GM21619 (cell line): ENCODE measurements around the gene PEAK1.

Experiments
- ATAC-seq: cut with Tn5 transposase; IDR thresholded peaks from one replicate; pipeline ENCODE4 v1.9.1; 2021; ENCODE audit not compliant: unreplicated experiment

The PEAK1 gene, protein sequence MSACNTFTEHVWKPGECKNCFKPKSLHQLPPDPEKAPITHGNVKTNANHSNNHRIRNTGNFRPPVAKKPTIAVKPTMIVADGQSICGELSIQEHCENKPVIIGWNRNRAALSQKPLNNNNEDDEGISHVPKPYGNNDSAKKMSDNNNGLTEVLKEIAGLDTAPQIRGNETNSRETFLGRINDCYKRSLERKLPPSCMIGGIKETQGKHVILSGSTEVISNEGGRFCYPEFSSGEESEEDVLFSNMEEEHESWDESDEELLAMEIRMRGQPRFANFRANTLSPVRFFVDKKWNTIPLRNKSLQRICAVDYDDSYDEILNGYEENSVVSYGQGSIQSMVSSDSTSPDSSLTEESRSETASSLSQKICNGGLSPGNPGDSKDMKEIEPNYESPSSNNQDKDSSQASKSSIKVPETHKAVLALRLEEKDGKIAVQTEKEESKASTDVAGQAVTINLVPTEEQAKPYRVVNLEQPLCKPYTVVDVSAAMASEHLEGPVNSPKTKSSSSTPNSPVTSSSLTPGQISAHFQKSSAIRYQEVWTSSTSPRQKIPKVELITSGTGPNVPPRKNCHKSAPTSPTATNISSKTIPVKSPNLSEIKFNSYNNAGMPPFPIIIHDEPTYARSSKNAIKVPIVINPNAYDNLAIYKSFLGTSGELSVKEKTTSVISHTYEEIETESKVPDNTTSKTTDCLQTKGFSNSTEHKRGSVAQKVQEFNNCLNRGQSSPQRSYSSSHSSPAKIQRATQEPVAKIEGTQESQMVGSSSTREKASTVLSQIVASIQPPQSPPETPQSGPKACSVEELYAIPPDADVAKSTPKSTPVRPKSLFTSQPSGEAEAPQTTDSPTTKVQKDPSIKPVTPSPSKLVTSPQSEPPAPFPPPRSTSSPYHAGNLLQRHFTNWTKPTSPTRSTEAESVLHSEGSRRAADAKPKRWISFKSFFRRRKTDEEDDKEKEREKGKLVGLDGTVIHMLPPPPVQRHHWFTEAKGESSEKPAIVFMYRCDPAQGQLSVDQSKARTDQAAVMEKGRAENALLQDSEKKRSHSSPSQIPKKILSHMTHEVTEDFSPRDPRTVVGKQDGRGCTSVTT (N-terminal part only)

GRCh38 chr15:77419836-77420609 is at the start of gene PEAK1:
Gene PEAK1 (minus strand): TSS chr15:77420104. CDS start chr15:77181926, 238,178 bp downstream.
- ATAC-seq = peak; percentile 81

- ATAC-seq = no peak
Measured at GRCh38 chr15:77468896-77469295, 49.0 kb upstream of the PEAK1 start.

- no peak for ATAC-seq
Measured at GRCh38 chr15:77466521-77466920, 46.6 kb upstream of the PEAK1 start.

GRCh38 chr15:77464129-77464865 is 44.4 kb upstream of the PEAK1 start:
- no peak for ATAC-seq

GRCh38 chr15:77461486-77461885 is 41.6 kb upstream of the PEAK1 start:
- ATAC-seq = no peak

DNA sequence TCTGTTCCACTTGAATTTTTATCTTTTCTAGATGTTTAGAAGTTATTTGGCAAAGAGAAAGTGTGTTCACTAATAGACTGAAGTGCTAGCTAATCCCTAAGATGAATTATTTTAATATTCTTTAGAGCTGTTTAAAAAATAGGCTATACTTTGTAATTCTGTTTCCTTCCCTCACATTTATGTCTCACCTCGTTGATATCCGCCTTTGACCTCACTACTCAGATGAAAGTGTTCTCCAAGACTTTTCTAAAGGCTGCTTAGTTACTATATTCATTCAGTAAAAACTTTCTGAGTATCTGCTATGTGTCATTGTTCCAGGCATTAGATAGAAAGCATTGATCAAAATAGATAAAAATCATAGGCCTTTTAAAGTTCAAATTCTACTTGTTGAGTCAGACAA is 39.1 kb upstream of the PEAK1 start:
- no peak for ATAC-seq

GRCh38 chr15:77457905-77458265 is 38.0 kb upstream of the PEAK1 start:
- ATAC-seq = no peak

- ATAC-seq = no peak
Measured at GRCh38 chr15:77457191-77457904, 37.4 kb upstream of the PEAK1 start.

DNA sequence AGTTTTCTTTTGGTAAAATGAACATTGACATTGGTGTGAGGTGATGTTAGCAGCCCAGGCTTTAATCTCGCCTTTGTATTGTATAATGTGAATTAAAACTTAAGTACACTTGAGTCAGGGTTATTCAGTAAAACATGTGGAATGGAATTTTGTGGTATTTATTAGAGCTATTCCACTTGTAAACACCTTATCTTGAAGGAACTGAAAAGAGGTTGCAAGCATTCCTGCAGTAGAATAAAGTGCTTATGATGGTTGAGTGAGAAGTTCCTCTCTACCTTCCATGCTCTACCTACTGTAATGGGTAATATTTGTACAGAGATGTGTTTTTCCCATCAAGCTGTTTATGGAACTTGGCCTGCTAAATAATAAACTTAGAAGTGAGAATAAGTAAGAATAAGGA is 36.8 kb upstream of the PEAK1 start:
- ATAC-seq = no peak

GRCh38 chr15:77455696-77456321 is 35.9 kb upstream of the PEAK1 start:
- no peak for ATAC-seq

GRCh38 chr15:77454951-77455350 is 35.0 kb upstream of the PEAK1 start:
- ATAC-seq = no peak

DNA sequence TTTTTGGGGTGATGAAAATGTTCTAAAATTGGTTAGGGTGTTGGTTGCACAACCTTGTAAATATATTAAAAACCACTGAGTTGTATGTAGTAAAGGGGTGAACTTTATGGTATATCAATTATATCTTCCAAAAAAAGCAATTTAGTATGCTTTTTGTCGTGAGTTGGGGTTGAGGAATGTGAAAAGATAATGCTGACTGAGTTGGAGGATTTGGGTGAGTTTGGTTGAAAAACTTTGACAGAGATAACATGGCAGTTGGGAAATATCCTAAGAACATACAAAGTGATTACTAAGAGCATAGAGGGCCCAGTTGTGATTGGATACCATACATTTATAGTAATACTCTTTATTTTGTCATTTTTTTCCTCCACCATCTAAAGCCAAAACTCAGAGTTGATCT is 34.4 kb upstream of the PEAK1 start:
- ATAC-seq = no peak

DNA sequence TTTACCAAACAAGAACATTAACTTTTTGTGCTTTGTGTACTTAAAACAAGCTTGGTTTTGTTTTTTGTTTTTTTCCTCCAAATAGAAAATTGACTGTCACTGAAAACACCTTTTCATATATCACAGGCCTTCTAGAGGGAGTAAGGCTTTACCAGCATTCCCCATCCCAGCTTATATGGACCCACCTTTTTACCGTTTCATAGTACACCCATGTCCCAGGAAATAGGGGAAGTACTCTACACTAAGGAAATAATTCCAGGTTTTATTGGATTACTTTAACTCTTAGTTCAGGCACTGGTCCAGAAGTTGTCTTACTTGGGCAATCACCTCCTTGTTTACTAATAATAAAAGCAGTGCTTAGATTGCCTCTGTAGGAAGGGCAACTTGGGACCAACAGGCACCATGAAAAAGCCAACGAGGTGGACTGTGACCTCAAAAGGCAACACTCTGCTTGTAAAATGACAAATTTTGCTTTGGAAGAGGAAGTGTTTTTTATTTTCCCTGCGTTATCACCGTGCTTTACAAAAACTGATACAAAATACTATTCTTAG is 27.0 kb upstream of the PEAK1 start:
- ATAC-seq = no peak

DNA sequence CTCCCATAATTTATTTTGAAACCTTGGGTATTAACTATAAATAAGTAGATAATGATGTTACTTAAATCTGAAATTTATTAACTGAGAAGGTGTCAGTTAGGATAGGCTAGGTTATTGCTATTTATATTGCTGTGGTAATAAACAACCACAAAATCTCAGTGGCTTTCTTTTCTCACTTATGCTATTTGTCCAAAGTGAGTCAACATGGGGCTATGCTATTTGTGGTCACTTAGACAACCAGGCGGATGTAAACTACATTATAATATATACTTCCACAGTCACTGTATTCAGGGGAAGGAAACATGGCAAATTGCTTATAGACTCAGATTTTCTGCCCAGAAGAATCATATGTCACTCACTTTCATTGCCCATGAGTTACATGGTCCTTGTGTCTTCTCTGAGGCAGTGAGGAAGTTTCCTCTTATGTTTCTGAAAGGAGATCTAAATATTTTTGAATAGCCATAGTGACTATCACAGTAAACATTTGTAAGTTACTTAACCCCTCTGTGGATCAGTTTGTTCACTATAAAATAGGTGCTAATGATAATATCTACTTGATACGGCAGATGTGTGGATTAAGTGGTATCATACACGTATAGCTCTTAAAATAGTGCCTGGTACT is 20.6 kb upstream of the PEAK1 start:
- ATAC-seq = peak; percentile 97

- ATAC-seq = no peak
Measured at GRCh38 chr15:77437264-77437663, 17.4 kb upstream of the PEAK1 start.

GRCh38 chr15:77436822-77437221 is 16.9 kb upstream of the PEAK1 start:
- ATAC-seq = no peak

DNA sequence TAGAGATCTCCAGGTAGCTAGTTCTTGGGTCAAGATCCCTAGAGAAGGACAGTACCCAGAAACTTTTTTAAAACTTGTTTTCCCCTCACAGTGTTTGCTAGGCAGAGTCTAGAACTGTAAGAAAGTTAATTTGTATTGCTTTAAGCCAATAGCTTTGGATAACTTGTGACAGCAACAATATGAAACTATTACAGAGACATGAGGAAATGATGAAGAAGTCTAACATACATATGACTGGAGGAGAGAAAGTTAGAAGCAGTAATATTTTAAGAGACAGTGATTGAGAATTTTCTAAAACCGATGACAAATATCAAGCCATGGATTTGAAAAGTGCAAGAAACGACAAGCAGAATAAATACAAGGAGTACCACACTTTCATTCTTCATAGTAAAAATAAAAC is 10.7 kb upstream of the PEAK1 start:
- no peak for ATAC-seq

GRCh38 chr15:77430213-77430612 is 10.3 kb upstream of the PEAK1 start:
- ATAC-seq = no peak
